GM19395 (cell line): Measurements from ENCODE around the gene CLPTM1L.
"Not testable (repeated sequence)": the region's sequence is repeated elsewhere in the genome, so short reads cannot be mapped to it uniquely, and the experiment has no call there.

Experiments
- ATAC-seq: cut with Tn5 transposase; IDR thresholded peaks from one replicate; pipeline ENCODE4 v1.9.1; 2021; ENCODE audit warnings: mild to moderate bottlenecking, moderate library complexity; ENCODE audit not compliant: unreplicated experiment

CLPTM1L gene

DNA sequence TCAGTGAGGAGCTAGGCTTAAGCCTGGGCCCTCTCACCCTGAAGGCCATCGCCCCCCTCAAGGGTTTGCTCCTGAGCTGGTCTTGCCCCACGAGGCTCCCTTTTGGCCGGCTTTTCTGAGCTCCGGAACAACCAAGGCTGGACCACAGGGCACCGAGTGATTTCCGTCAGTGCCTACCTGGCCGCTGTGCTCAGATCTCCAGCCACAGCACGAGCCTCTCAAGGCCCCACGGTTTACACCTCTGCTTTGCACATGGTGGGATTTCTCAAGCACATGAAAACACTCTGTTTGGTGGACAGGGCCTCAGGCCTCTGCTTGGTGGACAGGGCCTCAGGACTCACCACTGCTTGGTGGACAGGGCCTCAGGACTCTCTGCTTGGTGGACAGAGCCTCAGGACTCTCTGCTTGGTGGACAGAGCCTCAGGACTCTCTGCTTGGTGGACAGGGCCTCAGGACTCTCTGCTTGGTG, 15.8 kb downstream of the CLPTM1L start:
- no peak for ATAC-seq

DNA sequence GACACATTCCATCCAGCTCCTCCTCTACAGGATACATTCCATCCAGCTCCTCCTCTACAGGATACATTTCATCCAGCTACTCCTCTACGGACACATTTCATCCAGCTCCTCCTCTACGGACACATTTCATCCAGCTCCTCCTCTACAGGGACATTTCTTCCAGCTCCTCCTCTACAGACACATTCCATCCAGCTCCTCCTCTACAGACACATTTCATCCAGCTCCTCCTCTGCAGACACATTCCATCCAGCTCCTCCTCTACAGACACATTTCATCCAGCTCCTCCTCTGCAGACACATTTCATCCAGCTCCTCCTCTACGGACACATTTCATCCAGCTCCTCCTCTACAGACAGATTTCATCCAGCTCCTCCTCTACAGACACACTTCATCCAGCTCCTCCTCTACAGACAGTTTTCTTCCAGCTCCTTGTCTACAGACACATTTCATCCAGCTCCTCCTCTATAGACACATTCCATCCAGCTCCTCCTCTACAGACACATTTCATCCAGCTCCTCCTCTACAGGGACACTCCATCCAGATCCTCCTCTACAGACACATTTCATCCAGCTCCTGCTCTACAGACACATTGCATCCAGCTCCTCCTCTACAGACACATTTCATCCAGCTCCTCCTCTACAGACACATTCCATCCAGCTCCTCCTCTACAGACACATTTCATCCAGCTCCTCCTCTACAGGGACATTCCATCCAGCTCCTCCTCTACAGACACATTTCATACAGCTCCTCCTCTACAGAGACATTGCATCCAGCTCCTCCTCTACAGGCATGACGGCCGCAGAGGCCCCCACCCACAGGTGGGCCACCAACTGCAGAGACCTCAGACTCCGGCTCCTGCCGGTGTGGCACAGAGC, 16.4 kb downstream of the CLPTM1L start:
- ATAC-seq: not testable (repeated sequence)

DNA sequence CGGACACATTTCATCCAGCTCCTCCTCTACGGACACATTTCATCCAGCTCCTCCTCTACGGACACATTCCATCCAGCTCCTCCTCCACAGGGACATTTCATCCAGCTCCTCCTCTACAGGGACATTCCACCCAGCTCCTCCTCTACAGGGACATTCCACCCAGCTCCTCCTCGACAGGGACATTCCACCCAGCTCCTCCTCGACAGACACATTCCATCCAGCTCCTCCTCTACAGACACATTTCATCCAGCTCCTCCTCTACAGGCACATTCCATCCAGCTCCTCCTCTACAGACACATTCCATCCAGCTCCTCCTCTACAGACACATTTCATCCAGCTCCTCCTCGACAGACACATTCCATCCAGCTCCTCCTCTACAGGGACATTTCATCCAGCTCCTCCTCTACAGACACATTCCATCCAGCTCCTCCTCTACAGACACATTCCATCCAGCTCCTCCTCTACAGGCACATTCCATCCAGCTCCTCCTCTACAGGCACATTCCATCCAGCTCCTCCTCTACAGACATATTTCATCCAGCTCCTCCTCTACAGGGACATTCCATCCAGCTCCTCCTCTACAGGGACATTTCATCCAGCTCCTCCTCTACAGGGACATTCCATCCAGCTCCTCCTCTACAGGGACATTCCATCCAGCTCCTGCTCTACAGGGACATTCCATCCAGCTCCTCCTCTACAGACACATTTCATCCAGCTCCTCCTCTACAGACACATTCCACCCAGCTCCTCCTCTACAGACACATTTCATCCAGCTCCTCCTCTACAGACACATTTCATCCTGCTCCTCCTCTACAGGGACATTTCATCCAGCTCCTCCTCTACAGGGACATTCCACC, 17.8 kb downstream of the CLPTM1L start:
- ATAC-seq: not testable (repeated sequence)

DNA sequence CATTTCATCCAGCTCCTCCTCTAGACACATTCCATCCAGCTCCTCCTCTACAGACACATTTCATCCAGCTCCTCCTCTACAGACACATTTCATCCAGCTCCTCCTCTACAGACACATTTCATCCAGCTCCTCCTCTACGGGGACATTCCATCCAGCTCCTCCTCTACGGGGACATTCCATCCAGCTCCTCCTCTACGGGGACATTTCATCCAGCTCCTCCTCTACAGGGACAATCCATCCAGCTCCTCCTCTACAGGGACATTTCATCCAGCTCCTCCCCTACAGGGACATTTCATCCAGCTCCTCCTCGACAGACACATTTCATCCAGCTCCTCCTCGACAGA, 18.4 kb downstream of the CLPTM1L start:
- ATAC-seq: not testable (repeated sequence)

DNA sequence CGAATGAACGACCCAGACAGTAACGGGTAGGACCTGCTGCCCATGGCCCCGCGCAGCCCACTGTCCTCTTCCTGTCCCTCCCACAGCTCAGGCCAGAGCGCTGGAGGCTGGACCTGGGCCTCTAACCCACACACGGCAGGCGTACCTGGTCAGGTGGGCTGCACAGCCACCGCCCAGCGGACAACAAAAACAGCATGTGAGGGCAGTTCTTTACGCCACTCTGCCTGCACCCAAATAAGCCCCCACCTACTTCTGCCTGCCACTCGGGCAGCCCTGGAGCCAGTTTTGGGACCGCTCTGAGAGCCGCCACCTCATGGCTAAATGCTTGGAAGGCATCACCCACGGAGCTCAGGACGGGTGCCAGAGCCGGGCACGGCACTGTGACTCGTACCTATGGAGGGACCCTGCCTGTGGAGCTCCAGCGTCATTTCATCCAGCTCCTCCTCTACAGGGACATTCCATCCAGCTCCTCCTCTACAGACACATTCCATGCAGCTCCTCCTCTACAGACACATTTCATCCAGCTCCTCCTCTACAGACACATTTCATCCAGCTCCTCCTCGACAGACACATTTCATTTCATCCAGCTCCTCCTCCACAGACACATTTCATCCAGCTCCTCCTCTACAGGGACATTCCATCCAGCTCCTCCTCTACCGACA, 18.9 kb downstream of the CLPTM1L start:
- ATAC-seq: no peak

DNA sequence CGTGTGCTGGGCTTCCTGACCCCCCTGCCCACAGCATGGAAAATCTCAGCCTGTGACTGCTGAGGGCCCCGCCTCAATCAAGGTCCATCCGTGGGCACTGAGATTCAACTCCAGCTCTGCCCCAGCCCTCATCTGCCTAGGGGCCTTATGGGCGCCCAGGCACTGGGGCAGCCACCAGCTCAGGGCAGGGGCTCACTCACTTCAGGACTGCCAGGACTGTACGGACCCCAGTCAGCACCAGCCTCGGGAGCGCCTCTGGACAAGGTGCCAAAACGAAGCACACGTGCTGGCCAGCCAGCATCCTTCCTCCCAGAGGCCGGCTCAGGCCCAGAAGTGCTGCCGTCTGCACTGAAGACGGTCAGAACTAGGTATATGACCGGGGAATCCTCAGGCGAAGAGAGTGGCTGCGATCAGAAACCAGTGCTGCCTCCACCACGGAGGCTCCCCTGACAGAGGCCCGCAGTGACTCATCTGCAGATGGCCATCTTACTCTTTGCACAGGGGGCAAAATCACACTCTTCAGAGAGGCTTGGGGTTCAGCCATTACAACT, 19.6 kb downstream of the CLPTM1L start:
- no peak for ATAC-seq

DNA sequence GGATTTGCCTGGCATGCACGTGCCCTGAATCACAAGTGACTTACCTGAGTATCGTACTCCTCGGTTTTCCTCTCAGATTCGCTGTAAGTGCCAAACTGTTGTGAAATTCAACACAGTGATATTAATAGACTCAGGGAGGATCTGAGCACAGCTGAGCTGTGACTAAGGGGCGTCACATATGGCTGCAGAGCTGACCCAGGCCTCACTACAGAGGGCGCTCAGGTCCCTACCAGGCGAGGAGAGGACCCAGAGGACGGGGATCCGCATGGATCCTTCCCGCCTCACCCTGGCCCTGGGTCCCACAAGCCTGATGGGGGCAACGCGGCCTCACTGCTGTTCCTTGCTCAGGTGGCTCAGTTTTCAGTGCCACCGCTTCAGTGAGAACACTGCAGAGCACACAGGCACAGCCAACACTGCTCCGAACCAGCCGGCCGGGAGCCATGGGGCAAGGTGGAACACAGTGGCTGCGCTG, 20.1 kb downstream of the CLPTM1L start:
- ATAC-seq: no peak

DNA sequence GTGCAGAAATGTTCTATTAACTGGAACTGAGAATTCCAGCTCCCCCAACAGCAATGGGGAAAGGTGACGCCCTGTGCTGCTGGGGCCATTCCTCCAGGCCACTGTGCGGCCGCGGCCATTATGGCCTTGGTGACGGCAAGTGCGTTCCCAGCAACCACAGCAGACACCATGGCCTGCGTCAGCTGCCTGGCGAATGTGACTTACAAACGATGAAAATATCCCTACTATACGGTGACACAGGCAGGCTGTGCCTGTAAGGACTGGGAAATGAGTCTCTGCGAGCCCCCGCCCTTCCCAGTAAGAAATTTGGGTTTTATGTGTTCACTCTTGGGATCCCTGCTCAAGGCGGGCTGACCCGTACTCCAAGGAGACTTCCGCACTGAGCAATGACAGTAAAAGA, 20.6 kb downstream of the CLPTM1L start:
- no peak for ATAC-seq

DNA sequence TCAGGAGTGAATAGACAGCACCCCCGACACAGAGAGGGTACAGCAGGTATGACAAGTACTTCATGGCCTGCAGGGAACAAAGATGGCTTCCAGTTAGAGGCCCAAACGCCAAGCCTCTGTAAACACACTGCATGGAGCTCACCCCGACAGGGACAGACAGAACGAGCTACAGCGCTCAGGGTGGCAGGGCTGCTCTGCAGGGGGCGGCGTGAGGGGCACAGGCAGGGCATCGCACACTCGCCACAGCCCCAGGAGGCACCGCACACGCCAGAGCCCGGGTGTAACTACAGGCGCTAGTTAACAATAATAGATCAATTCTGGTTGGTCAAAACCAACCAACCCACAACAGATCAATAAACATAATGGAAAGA, 21.1 kb downstream of the CLPTM1L start:
- no peak for ATAC-seq

DNA sequence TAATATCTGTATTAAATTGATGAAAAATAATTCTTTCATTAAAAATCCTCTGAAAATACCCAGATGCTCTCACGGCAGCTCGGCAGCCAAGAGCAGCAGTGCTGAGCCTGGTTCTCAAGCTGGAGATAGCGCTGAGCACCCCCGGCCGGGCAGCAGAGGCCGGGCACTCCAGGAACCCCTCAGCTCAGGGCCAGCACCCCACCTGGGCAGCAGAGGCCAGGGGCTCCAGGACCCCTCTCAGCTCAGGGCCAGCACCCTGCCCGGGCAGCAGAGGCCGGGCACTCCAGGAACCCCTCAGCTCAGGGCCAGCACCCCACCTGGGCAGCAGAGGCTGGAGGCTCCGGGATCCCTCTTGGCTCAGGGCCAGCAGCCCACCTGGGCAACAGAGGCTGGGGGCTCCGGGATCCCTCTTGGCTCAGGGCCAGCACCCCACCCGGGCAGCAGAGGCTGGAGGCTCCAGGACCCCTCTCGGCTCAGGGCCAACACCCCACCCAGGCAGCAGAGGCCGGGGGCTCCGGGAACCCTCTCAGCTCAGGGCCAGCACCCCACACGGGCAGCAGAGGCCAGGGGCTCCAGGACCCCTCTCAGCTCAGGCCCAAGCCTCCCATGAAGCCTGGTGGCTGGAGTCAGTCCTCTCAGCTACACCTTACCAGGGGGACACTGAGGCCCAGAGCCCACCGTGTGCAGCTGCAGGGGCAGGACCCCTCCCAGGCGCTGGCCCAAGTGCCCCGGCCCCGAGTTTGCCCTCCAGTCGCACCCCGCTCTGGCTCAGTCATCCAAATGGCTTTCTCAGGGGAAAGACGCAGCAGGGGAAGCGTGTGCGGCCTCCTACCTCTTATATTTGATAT, 21.7 kb downstream of the CLPTM1L start:
- ATAC-seq: no peak

DNA sequence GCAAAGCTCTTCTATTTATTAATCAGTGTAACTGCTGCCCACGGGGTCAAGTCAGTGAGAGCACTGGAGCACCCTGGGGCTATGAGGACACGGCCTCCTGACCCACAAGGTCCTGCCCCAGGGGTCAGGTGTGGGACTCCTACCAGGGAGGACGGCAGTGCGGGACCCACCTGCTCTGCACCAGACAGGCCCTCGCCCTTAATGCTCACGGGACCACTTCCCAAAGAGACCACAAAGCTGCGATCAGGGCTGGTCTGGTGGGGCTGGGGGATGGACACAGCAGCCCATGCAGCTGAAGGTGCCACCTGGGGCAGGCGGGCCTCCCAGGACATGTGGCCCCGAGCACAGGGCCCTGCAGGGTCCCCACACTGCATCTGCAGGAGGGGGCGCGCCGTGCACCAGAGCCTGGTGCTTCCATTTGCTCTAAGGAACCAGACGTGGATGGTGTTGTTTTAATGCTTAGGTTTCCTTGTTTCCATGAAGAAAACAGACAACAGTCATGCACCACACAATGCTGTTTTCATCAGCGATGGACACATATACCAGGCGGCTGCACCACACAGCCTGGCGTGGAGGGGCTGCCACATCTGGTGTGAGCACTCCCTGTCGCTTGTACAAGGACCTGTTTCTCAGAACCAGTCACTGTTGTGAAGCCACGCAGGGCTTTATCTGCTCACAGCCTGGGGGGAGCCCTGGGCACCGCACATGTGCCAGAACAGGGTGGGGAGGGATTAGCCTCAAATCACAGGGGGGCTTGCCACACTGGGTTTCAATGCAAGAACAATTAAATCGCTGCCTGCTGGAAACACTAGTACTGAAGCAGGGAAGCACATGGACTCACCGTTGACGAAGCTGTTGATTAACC, 22.6 kb downstream of the CLPTM1L start:
- ATAC-seq: no peak

DNA sequence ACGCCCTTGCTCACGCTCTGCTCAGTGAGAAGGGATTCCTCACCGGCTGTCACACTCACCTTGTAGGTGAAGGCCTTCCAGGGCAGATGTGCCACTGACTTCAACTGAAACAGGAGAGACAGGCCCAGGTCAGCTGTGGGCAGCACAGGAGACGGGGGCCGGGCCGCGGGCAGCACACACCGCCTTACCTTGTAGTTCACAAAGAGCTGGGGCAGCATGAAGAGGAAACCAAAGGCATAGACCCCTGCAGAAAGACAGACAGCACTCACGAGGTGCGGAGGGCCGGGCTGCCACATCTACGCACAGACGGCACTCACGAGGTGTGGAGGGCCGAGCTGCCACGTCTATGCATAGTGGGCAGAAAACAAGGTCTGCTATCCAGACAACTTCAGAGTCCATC, 23.3 kb downstream of the CLPTM1L start:
- ATAC-seq: no peak

DNA sequence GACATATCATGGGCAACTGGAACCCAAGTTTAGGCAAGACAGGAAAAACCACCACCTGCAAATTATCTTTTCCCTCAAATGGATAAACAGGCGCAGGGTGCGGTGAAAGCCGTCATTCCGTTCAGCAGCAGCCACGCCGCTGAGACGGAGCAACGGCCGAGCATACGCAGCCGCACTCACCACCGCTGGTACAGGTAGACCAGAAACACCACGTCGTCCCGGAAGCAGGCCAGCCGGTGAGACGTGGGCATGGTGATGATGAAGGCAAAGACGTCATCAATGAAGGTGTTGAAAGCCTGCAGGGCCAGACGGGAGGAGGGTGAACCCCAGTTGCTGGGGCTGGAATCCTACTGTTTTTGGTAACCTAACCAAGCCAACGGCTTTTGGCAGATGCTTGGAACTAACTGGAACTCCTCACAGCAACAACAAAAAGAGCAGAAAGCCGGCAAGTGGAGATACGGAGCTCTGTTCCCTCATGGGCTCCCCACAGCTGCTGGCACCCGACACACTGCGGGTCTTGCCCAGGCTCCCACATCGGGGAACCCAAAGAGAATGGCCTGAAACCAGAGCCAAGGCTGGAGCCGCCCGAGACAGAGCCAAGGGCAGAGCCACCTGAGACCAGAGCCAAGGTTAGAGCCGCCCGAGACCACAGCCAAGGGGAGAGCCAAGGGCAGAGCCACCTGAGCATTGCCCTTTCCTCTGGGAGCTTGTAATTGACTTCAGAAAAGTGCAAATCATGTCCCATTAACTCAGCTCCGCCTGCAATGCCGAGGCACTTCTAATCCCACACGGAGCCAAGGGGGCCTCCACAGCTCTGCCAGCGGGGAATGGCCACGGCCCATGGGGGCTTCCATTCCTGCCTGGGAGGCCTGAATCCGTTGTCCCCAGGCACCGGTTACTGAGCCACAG, 24.2 kb downstream of the CLPTM1L start:
- no peak for ATAC-seq

DNA sequence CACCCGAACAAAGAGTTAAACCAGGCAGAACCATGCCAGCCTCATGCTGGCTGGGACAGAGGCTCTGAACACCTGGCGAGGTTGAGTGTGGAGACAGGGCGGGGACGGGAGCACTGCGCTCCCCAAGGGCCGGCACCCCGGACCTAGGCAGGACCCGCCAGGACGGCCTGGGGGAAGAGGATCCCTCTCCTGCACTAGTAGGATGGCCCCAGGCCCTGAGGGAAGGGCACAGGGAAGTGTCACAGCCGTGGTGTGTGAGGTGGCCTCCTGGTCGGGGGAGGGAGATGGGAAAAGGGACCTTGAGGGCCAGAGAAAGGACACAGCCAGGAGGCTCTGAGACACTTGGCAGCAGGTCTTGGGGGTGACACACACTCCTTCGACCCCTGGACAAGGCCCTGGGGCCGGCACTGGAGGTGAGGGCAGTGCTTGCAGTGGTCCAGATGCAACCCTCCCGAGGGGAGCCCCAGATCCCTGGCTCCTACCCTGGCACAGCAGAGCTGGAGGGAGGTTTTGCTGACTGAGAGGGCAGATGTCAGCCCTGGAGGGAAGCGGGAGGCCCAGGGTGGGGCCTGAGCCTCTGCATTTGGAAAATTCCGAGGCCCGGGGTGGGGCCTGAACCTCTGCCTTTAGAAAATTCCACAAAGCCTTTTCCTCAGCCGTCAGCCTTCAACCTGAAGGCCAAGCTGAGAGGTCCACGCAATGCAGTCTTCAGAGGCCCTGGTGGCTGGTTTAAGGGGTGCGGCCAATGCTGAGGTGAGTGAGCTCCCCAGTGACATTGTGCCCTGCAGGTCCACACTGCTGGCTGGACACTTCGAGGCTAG, 25.3 kb downstream of the CLPTM1L start:
- no peak for ATAC-seq

DNA sequence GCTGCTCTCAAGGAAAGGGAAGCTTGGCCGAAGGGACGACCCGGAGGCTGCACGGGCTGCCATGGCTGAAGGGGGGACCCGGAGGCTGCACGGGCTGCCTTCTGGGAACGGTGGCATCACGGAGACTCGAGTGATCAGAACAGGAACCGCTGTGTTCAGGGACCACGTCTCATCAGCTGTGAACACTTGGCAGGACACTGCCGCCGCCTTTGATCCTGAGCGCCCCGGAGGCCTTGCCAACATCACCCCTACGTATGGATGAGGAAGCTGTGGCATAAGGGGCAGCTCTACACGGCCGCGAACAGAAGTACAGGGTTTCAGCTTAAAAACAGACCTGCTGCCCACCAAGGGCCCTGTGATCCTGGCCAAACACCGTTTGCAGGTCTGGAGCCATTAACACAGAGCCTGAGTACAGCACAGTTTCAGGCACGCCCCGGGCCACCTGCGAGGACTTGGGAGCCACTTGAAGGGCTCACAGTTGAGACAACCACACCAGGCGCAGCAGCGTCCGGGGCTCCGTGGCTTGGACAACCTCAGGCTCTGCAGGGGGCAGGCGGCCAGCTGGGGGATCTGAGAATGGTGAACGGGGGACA, 26.1 kb downstream of the CLPTM1L start:
- ATAC-seq: no peak

DNA sequence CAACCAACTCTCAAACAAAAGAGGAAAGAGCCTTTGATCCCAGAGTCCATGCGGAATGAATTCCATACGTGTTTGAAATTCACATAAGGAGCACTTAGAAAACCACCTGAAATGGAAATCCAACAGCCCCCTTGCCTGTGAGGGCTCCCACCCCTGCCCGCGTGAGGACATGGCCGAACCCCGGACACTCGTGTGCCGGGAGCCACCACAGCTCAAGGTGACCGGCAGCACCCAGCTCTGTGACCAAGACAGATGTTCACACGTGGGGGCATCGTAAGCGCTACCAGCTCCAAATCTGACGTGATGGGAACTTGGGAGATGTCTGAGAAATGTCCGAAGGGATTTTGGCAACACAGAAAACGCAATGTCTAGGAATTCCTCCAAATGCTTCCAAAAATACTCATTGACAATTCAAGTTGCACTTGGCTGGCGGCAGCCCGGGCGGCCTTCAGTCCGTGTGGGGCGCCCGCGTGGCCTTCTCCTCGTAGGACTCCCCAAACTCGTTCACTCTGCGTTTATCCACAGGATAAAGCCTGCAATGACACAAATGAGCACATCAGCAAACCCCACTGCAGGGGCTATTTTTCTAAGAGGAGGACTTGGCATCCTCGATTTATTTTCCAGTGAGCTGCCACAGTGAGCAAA, 26.9 kb downstream of the CLPTM1L start:
- ATAC-seq: no peak
